Measurements from ENCODE around the gene STX4. TPM values are rescaled to one million over a fixed set of nuclear protein-coding genes. Genes with fewer than 3 reads are reported as not detected.

The STX4 gene
- total RNA-seq, 4 donors from 2014 or later = 14.9 to 24.3 (median 21.4) TPM

GRCh38 chr16:31085873-31086628, 52.7 kb downstream of the STX4 start:
- Histone ChIP-seq H3K4me3 (no peak overlapping the region), H3K9me3 (no peaks in the 10 kb centered on the region), H3K27ac (no peak overlapping the region), H3K4me1 (no peaks in the 10 kb centered on the region), H3K27me3 (no peaks in the 10 kb centered on the region), H3K36me3 (peaks cover 0 to 13% of the 10 kb centered on the region in 2 donors)
- no peak for TF ChIP-seq CTCF (IDR thresholded peaks at IDR 0.05 in 4 of 5, conservative IDR thresholded peaks at IDR 0.05 in 1 of 5)
- no peak for TF ChIP-seq POLR2A (IDR thresholded peaks at IDR 0.05)
- ATAC-seq (no peak), DNase-seq (no peak)
- intact Hi-C loops (cut with DNase I; ENCODE audit: low total_unique reads) = no loop called here
- in situ Hi-C loops (cut with MboI; ENCODE audit: low sequenced_read_pairs in 4 of 4) = loop anchor here in 1 of 4 donors (25.0 kb wide), 1 partner anchor 99 kb away; the partner anchor contains the start of gene HSD3B7

GRCh38 chr16:31086629-31086906, 53.2 kb downstream of the STX4 start:
- ATAC-seq (no peak), DNase-seq (no peak)
- Histone ChIP-seq H3K27me3 (no peaks in the 10 kb centered on the region), H3K4me3 (no peak overlapping the region), H3K36me3 (peaks cover 0 to 10% of the 10 kb centered on the region in 2 donors), H3K4me1 (no peaks in the 10 kb centered on the region), H3K27ac (no peak overlapping the region), H3K9me3 (no peaks in the 10 kb centered on the region)
- in situ Hi-C loops (cut with MboI; ENCODE audit: low sequenced_read_pairs in 4 of 4) = loop anchor here in 1 of 4 donors (25.0 kb wide), 1 partner anchor 99 kb away; the partner anchor contains the start of gene HSD3B7
- intact Hi-C loops (cut with DNase I; ENCODE audit: low total_unique reads) = no loop called here
- no peak for TF ChIP-seq CTCF (IDR thresholded peaks at IDR 0.05 in 4 of 5, conservative IDR thresholded peaks at IDR 0.05 in 1 of 5)
- TF ChIP-seq POLR2A (IDR thresholded peaks at IDR 0.05) = no peak

GRCh38 chr16:31087481-31087880, 54.1 kb downstream of the STX4 start:
- Histone ChIP-seq H3K4me1 (no peaks in the 10 kb centered on the region), H3K27me3 (no peaks in the 10 kb centered on the region), H3K9me3 (no peaks in the 10 kb centered on the region), H3K4me3 (no peak overlapping the region), H3K36me3 (peaks cover 0 to 10% of the 10 kb centered on the region in 2 donors), H3K27ac (no peak overlapping the region)
- intact Hi-C loops (cut with DNase I; ENCODE audit: low total_unique reads) = no loop called here
- in situ Hi-C loops (cut with MboI; ENCODE audit: low sequenced_read_pairs in 4 of 4) = loop anchor here in 1 of 4 donors (25.0 kb wide), 1 partner anchor 100 kb away; the partner anchor contains the start of gene HSD3B7
- ATAC-seq (no peak), DNase-seq (no peak)
- TF ChIP-seq POLR2A (IDR thresholded peaks at IDR 0.05) (no peak), CTCF (IDR thresholded peaks at IDR 0.05 in 4 of 5, conservative IDR thresholded peaks at IDR 0.05 in 1 of 5) (no peak)

GRCh38 chr16:31087971-31088370, 54.6 kb downstream of the STX4 start:
- TF ChIP-seq CTCF (IDR thresholded peaks at IDR 0.05 in 4 of 5, conservative IDR thresholded peaks at IDR 0.05 in 1 of 5) (no peak), POLR2A (IDR thresholded peaks at IDR 0.05) (no peak)
- no peaks in the 10 kb centered on the region for H3K27me3 ChIP-seq
- no peaks in the 10 kb centered on the region for H3K9me3 ChIP-seq
- peaks cover 0 to 10% of the 10 kb centered on the region in 2 donors for H3K36me3 ChIP-seq
- no peak overlapping the region for H3K27ac ChIP-seq
- DNase-seq (no peak), ATAC-seq (no peak)
- H3K4me1 ChIP-seq = peaks cover 0 to 1% of the 10 kb centered on the region in 2 donors
- H3K4me3 ChIP-seq = no peak overlapping the region
- in situ Hi-C loops (cut with MboI; ENCODE audit: low sequenced_read_pairs in 4 of 4) (loop anchor here in 1 of 4 donors (25.0 kb wide), 1 partner anchor 101 kb away; the partner anchor contains the start of gene HSD3B7), intact Hi-C loops (cut with DNase I; ENCODE audit: low total_unique reads) (no loop called here)
